HG02763 (cell line): ENCODE data around the gene HADHA.

Experiments used
- ATAC-seq: cut with Tn5 transposase; IDR thresholded peaks from one replicate; pipeline ENCODE4 v1.9.1; 2021; ENCODE audit warnings: mild to moderate bottlenecking, moderate library complexity; ENCODE audit not compliant: unreplicated experiment

Gene HADHA

GRCh38 chr2:26144953-26145680 lies 99.3 kb downstream of the HADHA start:
- no peak for ATAC-seq

- no peak for ATAC-seq
These were observed 100.4 kb downstream of the HADHA start for GRCh38 chr2:26144031-26144430.

- ATAC-seq = no peak
These were observed 103.2 kb downstream of the HADHA start for GRCh38 chr2:26141145-26141769.
